GM19239 (cell line): ENCODE results near the gene PRIM1.
"Not testable (repeated sequence)": the region's sequence is repeated elsewhere in the genome, so short reads cannot be mapped to it uniquely, and the experiment has no call there.

Source experiments
- DNase-seq: peaks from one replicate; pipeline ENCODE4 v3.0.0; 2011; ENCODE audit warnings: low spot score; ENCODE audit not compliant: insufficient read length
- FAIRE-seq: peaks from 2 replicates; lab custom pipeline; 2011; peaks lifted over from hg19 to GRCh38; lab: Jason Lieb, UNC

PRIM1 gene

GRCh38 chr12:56763753-56764657 lies 11.9 kb upstream of the PRIM1 start:
- no peak for FAIRE-seq
- no peak for DNase-seq

DNA sequence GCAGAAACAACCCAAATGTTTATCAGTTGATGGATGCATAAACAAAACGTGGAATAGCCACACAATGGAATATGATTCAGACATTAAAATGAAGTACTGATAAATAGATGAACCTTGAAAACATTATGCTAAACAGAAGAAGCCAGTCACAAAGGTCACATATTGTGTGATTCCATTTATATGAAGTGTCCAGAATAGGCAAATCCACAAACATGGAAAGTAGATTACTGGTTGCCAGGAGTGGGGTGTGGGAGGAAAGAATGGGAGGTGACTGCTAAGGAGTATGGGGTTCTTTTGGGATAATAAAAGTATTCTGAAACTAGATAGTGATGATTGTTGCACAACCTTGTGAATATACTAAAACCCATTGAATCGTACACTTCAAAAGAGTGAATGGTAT lies 9.7 kb upstream of the PRIM1 start:
- DNase-seq (no peak), FAIRE-seq (no peak)

GRCh38 chr12:56760460-56760859 lies 8.3 kb upstream of the PRIM1 start:
- FAIRE-seq (no peak), DNase-seq (no peak)

GRCh38 chr12:56759263-56759908 lies 7.3 kb upstream of the PRIM1 start:
- FAIRE-seq (no peak), DNase-seq (no peak)

DNA sequence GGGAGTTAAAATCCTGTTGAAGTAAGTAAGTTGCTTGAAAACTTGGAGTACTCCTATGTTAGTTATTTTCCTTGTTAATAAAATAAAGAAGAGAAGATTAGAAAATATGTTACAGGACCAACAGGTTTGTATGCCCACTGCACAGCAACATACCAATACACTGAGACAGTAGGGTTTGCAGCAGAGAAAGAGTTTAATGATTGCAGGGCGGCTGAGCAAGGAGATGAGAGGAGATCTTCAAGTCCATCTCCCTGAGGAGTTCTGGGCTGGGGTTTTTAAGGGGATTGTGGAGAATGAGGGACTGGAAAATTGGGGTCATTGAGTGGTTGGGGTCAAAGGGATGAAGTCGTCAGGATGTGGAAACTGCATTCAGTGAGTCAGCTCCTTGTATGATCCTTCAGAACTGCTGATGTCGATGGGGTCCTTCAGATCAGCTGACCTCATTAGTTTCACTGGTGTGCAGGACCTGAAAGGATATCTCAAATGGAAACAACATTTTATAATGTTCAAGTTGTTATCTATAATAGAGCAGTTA lies 6.7 kb upstream of the PRIM1 start:
- no peak for FAIRE-seq
- DNase-seq = no peak

DNA sequence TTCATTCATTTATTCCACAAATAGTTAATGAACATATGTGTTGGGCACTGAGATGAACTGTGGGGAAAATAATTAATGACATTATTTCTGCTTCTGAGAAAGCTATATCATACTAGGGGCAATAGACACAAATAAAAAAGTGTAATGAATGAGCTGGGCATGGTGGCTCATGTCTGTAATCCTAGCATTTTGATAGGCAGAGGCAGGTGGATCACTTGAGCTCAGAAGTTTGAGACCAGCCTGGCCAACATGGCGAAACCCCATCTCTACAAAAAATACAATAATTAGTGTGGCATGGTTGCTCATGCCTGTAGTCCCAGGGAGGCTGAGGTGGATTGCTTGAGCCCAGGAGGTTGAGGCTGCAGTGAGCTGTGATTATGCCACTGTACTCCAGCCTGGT lies 5.8 kb upstream of the PRIM1 start:
- FAIRE-seq, DNase-seq: not testable (repeated sequence)

DNA sequence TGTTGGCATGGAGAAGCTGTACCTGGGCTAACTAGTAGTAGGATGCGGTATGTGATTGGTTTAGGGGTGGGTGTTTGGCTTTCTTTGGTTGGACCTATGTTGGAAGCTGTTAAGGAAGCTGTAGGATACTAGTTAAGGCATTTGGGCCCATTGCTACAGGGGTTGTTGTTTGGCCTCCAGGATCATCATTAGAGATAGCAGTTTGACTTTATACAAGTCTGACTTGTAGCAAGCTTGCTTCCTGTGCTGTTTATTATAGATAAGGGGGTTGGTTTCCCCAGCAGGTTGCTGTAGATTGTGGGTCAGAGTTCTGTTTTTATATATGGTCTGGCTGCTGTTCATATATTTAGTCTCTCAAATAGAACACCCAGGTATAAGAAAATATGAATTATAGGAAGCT lies 1.4 kb upstream of the PRIM1 start:
- DNase-seq = no peak

GRCh38 chr12:56750596-56750995 lies 1.5 kb downstream of the PRIM1 start:
- not testable (repeated sequence) for FAIRE-seq, DNase-seq

More for the DNA sequence above, 1.4 kb upstream of the PRIM1 start:
- FAIRE-seq = no peak

- no peak for FAIRE-seq
- no peak for DNase-seq
Observed at GRCh38 chr12:56749853-56750252, 2.3 kb downstream of the PRIM1 start.

GRCh38 chr12:56749359-56749758 lies 2.8 kb downstream of the PRIM1 start:
- no peak for DNase-seq
- peak; percentile 69 for FAIRE-seq

DNA sequence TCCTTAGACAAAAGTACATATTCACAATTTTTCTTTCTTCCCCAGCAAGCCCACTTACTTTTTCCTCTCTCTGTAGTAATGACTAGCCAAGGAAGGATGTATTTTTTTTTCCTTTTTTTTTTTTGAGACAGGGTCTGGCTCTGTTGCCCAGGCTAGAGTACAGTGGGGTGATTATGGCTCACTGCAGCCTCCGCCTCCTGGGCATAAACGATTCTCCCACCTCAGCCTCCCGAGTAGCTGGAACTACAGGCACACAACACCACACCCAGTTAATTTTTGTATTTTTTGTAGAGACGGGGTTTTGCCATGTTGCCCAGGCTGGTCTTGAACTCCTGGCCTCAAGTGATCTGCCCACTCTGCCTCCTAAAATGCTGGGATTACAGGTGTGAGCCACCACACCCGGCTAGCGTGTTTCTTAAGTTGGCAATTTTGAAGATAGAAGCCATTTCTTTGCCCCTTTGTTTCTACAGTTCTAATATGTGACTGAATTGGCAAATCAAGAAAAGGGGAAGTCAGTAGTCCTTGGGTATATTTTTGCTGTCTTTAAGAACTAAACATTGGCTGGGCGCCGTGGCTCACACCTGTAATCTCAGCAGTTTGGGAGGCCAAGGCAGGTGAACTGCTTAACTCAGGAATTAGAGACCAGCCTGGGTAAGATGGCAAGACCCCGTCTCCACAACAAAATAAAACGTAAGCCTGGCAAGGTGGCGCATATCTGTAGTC lies 23.8 kb downstream of the PRIM1 start:
- no peak for FAIRE-seq

DNA sequence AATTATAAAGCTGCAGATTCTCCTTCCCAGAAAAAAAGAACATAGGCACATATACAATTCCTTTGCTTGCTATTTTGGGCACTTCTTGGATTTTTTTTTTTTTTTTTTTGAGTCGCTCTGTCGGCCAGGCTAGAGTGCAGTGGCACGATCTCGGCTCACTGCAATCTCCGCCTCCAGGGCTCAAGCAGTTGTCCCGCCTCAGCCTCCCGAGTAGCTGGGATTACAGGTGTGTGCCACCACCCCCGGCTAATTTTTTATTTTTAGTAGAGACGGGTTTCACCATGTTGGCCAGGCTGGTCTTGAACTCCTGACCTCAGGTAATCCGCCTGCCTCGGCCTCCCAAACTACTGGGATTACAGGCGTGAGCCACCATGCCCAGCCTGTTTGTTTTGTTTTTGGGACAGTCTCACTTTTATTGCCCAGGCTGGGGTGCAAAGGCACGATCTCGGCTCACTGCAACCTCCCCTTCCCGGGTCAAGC lies 25.9 kb downstream of the PRIM1 start:
- not testable (repeated sequence) for FAIRE-seq, DNase-seq

More for the DNA sequence above, 23.8 kb downstream of the PRIM1 start:
- DNase-seq = no peak

GRCh38 chr12:56725723-56726102 lies 26.4 kb downstream of the PRIM1 start:
- DNase-seq = no peak
- no peak for FAIRE-seq

GRCh38 chr12:56724972-56725722 lies 27.0 kb downstream of the PRIM1 start, which contains the start of gene NACA:
Gene NACA, minus strand, starts transcription at chr12:56725299. Its CDS starts 778 bp downstream, at chr12:56724521.
- FAIRE-seq (peak; percentile 95), DNase-seq (peak; percentile 94)

- DNase-seq = no peak
- FAIRE-seq = no peak
Observed at GRCh38 chr12:56724701-56724971, 27.5 kb downstream of the PRIM1 start.

GRCh38 chr12:56723889-56724700 lies 28.0 kb downstream of the PRIM1 start:
- DNase-seq (no peak), FAIRE-seq (no peak)

DNA sequence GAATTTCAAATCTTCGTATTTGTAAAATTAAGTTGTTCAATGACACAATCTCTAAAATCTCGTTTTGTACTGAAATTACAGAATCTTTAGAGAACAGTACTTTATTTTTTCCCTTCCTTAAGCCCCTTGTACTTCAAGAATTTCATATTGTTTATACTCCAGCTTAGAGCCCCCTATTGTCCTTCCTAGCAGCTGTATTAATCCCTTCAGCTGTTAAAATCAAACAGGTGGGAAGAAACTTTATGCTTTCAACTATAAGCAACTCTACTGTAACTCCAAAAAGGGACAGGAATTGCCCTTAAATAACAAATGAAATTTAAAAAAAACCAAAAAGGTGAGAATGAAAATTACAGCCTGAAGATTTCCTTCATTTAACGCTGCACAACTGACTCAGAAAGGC lies 28.8 kb downstream of the PRIM1 start:
- no peak for DNase-seq
- no peak for FAIRE-seq

GRCh38 chr12:56722832-56723231 lies 29.3 kb downstream of the PRIM1 start:
- DNase-seq (no peak), FAIRE-seq (no peak)

DNA sequence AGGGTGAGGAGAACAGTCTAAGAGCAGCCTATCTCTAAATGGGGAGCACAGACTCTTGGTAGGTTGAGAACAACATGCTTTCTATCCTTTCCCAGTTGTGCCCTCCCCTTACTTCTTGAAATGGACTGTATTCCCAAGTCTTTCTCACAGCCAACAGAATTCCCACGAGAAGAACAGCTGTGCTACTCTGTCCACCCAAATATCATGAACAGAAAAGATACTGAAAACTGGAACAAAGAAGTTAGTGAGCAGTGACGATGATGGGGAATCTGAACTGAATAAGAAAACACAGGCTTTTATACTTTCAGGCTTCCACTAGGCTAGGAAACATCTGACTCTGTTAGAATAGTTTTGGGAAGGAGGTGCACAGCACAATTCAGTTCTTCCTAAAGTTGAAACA lies 30.4 kb downstream of the PRIM1 start:
- DNase-seq = no peak
- no peak for FAIRE-seq
